CD4-positive, alpha-beta T cell treated with Interleukin-4 for 4 hours (primary cell): ENCODE data around the gene ARHGAP30.
A peak's percentile ranks its signal among the peaks of the same experiment; 100 is the strongest.
"Not testable (repeated sequence)": the region's sequence is repeated elsewhere in the genome, so short reads cannot be mapped to it uniquely, and the experiment has no call there.

ENCODE experiments used
- DNase-seq: peaks from one replicate; pipeline ENCODE4 v3.0.0-alpha.2; 2020

ARHGAP30 gene

DNA sequence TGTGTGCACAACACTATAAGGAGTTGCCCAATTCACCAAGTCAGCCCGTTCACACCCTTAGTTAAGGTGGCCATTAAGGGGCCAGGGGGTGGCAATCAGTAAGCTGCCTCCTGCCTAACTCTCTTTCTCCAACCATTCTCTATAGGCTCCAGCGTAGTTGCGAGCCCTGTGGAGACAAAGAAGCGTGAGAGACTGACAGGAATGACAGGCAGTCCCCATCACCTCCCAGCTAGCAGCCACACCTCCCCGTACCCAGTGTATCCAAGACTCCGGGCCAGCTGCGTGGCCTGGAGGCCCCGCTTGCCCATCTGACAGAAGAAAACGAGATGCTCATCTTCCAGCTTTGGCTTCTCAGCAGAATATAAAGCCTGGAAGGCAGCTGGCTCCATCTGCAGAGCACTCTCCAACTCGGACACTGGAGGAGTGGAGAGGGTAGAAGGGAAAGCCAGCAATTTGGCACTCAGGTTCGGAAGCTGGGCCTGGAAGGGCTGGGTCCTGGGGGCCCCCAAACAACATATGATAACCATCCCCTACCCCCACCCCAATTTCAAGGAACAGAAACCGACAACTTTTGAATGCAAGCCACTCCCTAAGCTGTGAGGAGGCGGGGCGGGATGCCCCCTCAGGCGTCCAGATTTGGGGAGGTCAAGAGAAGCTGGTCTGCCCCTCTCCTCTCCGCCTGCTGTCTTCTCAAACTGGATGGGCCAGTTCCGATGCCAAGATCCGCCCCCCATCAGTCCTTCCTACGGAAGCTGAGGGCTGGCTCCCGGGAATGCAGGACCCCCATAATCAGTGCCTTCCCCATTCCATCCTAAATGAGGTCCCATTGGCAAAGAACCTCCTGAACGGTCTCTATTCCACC is 31.8 kb downstream of the ARHGAP30 start:
- DNase-seq = no peak

DNA sequence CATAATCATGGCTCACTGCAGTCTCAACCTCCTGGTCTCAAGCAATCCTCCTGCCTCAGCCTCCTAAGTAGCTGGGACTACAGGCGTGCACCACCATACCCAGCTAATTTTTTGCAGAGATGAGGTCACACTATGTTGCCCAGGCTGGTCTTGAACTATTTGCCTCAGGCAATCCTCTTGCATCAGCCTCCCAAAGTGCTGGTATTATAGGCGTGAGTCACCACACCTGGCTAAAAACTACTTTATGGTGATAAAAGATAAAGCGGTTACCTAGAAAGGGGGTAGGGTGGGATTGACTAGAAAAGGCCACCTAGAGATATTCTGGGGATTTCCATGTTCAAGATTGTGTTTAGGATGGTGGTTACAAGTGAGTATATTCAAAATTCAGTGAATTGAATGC is 35.9 kb downstream of the ARHGAP30 start:
- peak; percentile 28 for DNase-seq

DNA sequence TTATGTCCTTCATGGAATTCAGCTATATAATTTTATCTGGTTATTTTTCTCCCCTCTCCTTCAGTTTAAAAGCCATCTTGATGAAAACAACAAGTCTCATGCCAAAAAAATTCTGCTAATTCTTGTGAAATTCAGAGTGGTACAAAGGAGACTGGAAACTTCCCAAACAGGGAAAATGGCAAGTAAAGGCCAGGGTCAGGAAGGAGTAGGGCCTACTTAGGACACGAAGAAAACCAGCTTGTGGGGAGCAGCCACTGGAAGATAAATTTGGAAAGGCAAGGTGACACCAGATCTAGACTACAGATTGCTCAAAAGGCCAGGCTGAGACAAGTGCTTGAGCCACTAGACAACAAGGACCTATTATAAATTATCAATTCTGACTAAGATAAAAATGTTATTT is 37.3 kb downstream of the ARHGAP30 start:
- DNase-seq = no peak

DNA sequence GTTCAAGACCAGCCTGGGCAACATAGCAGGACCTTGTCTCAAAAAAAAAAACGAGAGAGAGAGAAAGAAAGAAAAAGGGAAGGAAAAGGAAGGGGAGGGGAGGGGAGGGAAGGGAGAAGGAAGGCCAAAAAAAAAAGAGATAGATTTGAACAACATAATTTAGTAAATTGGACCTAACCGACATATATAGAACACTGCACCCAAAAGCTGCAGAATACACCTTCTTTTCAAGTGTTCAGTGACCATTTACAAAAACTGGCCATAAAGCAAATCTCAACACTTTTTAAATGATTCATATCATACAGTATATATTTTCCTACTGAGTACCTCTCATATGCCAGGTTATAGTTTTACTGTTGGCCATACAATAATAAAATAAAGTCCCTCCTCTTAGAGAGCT is 37.8 kb downstream of the ARHGAP30 start:
- DNase-seq = no peak

DNA sequence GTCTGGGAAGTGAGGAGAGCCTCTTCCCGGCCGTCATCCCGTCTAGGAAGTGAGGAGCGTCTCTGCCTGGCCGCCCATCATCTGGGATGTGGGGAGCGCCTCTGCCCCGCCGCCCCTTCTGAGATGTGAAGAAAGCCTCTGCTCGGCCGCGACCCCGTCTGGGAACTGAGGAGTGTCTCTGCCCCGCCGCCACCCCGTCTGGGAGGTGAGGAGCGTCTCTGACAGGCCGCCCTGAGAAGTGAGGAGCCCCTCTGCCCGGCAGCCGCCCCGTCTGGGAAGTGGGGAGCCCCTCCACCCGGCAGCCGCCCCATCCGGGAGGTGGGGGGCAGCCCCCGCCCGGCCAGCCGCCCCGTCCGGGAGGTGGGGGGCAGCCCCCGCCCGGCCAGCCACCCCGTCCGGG is 40.2 kb downstream of the ARHGAP30 start:
- not testable (repeated sequence) for DNase-seq

DNA sequence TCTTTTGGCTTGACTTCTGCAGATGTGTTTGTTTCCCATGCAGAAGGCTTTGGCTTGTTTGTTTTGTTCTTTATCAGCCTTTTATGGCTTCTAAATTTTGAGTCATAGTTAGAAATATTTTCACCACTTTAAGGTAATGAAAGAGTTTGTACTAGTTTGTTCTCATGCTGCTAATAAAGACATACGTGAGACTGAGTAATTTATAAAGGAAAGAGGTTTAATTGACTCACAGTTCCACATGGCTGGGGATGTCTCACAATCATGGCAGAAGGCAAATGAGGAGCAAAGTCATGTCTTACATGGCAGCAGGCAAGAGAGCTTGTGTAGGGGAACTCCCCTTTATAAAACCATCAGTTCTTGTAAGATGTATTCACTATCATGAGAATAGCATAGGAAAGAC is 42.7 kb downstream of the ARHGAP30 start:
- not testable (repeated sequence) for DNase-seq

DNA sequence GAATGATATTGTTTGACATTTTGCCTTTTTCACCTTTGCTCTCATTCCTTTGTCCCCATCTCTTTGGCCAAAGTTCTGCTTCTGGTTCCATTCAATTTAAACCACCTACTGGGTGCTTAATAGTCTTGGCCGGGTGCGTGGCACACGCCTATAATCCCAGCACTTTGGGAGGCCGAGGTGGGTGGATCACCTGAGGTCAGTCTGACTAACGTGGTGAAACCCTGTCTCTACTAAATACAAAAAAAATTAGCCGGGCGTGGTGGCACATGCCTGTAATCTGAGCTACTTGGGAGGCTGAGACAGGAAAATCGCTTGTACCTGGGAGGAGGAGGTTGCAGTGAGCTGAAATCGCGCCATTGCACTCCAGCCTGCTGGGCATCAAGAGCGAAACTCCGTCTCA is 47.3 kb downstream of the ARHGAP30 start:
- DNase-seq = not testable (repeated sequence)

DNA sequence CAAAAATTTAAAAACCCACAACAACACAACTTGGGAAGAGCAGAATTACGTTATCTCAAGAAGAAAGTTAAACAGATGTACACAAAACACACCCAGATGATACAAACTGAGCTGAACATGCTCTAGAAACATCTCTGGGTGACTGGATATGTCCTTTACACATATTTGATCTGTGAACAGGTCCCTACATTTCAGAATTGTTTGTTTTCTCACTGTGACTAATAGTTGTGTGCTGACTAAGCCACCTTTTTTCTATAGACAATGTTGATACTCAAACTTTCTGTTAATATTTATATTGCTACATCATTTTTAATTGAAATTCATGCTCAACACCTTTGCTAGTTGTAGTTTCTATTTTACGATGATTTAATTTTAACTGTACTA is 47.7 kb downstream of the ARHGAP30 start:
- peak; percentile 22 for DNase-seq

DNA sequence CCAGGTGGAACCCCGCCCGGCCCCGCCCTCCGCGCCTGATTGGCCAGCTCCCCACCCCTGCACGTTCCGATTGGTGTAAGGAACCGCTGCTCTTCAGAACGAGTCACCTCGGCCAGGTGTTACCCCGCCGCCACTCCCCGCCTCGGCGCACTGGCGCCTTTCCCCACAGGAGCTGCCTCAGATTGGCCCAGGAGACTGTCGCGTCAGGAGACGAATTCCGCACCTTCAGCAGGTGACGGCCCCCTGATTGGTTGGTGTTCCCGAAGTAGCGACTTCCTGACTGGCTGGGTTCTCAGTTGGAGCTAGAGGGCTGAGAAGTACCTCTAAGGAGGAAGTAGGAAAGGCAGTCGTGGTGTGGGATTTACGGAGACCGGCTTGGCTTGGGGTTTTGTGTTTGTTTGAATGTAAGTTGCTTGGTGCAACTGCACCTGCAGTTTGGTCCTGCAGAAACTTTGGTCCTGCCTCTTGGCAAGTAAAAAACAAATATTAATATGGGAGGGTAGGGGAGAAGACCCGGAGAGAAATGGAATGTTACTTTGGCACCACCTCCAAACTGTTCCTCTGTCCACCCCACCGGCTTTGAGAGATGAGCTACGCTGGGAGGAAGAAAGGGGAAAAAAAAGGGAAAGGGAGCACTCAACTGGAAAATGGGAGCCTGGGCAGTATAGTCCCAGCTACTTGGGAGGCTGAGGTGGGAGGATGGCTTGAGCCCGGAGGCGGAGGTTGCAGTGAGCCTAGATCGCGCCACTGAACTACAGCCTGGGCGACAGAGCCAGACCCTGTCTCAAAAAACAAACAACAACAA is 48.3 kb downstream of the ARHGAP30 start:
- DNase-seq = peak; percentile 95

DNA sequence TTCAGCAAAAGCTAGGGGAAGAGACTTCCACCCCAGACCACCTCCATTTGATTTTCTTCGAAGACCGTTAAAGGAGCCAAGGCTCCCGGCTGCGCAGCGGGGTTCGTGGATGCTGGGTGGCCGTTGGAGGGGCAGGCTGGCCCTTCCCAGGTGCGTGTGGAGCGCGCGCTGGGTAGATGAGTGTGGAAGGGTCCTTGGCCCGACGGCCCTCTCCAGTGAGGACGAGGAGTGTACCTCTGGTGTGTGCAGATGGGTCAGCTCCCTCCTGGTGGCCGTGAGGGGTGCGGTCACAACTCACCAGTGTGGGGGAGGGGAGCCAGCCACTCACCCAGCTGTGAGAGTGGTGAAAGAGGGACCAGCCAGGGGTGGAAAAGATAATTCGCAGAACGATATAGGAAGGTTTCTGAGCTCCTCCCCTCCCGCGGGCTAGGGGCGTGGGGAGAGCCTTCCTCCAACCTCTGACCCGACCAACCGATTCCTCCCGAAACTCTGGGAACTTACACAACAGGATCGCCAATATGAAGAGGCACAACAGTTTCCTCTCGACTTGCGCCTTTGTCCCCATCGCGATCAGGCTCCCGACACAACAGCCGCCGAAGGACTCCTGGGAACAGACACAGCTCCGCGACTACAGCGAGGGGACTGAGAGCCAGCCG is 49.1 kb downstream of the ARHGAP30 start, which contains the start of gene F11R:
TSS of gene F11R (minus strand) at position 644 of the 656 bp plus-strand sequence. CDS start at position 565, 79 bp downstream.
- DNase-seq = no peak

DNA sequence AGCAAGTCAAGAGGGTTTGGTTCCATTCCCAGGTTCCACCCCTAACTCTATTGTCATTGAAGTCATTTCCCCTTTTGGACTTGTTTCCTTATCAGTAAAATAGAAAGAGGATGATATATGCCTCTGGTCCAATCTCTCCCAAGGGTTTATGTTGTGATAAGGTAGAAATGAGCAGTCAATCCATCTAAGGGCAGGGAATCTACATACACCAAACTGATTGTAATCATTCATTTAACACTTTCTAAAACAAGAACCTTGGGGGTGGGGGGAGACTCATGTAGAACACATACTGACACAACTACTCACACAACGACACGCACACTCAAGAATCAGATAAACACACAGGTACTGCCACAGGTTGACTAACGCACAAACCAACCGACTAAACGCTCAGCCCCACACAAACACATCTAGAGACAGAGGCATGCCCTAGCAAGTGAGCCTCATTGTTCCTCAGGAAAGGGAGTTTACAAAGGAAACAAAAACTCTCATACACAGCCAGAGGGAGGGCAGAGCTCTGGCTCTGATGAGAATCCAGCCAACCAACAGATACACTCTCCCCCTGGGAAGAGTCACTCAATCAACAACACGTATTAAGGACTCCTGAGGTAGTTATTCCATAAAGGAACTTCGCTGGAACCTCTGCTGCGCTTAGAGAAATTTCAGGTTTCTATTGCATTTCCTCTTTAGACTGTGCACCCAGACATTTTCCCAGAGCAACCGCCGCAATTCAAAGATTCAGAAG is 49.8 kb downstream of the ARHGAP30 start:
- DNase-seq = no peak

DNA sequence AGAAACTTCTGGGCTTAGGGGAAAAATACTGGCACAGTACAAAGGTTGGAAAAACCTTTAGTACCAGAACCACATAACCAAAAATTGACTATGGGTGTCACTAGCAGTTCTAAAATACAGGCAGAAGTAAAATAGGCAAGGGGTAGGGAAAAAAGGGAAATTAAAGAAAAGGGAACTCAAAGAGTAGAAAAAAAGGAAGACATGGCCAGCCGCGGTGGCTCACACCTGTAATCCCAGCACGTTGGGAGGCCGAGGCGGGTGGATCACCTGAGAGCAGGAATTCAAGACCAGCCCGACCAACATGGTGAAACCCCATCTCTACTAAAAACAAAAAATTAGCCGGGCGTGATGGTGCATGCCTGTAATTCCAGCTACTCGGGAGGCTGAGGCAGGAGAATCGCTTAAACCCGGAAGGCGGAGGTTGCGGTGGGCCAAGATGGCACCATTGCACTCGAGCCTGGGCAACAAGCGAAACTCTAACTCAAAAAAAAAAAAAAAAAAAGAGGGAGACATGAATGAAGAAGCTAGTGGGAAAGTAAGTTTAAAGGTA is 50.5 kb downstream of the ARHGAP30 start:
- not testable (repeated sequence) for DNase-seq

DNA sequence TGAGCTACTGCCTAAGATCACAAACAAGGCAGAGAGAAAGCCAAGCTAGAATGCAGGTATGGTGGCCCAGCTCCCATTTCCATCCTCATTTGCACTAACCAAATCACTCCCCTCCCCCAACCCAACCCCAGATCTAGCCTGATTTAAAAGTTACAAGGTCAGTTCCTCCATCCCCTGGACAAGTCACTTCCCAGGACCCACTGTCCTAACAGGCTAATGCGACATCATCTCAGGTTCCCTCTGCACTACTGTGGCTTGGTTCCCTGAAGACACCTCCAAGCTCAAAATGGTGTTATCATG is 51.1 kb downstream of the ARHGAP30 start:
- DNase-seq = no peak

DNA sequence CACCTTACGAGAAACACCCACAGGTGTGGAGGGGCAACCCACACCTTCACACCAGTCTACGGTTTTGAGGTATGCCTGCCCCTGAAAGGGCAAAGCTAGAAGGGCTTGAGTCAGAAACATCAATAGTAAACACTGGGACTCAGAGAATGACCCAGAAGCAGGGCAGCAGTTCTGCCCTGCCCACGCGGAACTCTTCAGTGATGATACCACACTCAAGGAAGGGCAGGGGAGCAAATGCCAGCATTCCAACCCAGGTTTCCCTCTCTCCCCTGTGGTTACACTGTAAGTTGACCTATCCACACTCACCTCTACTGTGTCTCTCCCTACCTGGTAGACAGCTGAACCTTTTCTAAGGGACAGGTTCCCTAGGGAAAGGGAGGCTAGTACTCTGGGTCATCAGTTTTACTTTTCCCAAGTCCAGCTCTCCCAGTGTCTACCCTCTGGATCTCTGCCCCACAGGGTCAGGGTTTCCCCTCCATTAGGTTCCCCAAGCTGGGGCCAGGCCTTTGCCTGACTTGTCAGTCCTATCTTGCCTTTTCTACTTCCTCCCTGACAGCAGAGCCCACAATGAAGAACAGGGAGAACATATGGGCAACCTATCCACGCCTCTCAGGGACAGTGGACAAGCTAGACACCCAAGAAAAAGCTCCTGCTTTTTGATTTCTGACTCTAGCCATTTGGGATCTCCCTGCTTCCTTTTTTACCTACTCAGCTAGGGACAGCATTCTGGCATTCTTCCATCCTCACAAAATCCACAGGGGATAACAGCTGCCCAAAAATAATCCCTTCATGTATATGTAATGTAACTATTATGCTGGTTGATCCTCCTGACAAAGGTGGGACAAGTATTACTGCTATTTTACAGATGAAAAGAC is 51.7 kb downstream of the ARHGAP30 start:
- no peak for DNase-seq

DNA sequence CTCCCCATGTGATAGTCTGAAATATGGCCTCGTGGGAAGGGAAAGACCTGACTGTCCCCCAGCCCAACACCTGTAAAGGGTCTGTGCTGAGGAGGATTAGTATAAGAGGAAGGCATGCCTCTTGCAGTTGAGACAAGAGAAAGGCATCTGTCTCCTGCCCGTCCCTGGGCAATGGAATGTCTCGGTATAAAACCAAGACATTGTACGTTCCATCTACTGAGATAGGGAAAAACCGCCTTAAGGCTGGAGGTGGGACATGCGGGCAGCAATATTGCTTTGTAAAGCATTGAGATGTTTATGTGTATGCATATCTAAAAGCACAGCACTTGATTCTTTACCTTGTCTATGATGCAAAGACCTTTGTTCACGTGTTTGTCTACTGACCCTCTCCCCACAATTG is 52.5 kb downstream of the ARHGAP30 start:
- DNase-seq = not testable (repeated sequence)

DNA sequence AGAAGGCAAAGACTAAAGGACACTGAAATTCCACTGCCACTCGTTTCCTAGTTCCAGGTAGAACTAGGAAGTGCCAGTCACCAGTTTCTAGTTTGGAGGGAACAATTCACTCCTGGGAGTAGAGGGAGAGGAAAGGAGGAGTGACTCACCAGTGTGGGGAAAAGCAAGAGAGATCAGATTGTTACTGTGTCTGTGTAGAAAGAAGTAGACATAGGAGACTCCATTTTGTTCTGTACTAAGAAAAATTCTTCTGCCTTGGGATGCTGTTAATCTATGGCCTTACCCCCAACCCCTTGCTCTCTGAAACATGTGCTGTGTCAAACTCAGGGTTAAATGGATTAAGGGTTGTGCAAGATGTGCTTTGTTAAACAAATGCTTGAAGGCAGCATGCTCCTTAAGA is 53.0 kb downstream of the ARHGAP30 start:
- not testable (repeated sequence) for DNase-seq

DNA sequence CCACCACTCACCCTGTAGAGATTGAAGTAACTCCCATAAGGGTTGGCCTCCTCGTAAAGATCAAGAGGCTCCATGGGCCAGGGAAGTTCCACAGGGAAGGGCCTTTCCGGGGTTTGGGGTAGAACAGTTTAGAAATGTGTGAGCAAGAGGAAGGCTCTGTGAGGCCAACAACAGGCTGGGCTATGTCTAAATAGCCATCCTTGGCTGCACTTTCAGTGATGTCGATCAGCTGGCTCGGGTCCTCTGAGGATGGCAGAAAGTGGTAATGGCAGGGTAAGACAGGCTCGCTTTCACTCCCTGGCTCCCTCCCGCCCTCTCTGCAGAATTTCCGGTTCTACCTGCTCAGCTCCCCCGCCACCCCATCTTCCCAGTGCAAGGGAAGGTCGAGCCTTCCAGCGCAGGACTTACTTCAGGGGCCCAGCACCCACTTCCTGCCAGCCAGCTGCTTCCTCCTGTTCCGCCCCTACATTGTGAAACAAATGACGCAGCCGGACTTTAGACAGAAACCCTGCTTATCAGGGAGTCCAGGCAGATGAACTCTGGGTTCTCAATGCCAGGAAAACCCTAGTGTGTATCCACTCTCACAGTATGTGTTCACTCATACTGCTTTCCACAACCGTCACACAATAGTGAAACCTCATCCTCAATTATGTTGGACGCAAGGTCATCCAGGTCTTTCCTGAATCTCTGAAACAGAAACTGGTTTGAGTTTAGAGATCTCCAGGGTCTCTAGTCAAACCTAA is 56.0 kb downstream of the ARHGAP30 start:
- DNase-seq = peak; percentile 75

DNA sequence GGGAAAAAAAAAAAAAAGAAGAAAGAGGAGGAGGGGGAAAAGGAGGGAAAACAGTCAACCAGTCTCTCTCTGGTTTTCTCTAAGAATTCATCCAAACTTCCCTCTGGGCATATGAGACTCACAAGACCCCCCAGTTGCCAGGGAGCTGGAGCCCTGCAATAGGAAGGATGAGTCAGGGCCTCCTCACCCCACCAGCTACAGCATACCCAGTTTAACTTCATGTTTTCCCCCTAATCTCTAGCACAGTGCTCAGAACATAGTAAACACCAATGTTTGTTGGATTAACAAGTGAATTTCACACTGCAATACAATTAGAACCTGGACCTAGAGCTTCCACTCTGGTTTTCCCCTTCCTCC is 56.6 kb downstream of the ARHGAP30 start:
- peak; percentile 11 for DNase-seq

DNA sequence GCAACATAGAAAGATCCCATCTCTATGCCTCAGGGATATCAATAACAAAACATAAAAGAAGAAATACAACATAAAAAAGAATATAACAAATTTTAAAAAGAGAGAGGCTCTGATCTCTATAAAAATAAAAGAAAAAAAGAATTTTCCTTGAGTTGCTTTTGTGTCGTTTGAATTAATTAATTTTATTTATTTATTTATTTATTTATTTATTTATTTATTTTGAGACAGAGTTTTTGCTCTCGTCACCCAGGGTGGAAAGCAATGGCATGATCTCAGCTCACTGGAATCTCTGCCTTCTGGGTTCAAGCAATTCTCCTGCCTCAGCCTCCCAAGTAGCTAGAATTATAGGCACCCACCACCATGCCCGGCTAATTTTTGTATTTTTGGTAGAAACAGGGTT is 57.3 kb downstream of the ARHGAP30 start:
- no peak for DNase-seq

DNA sequence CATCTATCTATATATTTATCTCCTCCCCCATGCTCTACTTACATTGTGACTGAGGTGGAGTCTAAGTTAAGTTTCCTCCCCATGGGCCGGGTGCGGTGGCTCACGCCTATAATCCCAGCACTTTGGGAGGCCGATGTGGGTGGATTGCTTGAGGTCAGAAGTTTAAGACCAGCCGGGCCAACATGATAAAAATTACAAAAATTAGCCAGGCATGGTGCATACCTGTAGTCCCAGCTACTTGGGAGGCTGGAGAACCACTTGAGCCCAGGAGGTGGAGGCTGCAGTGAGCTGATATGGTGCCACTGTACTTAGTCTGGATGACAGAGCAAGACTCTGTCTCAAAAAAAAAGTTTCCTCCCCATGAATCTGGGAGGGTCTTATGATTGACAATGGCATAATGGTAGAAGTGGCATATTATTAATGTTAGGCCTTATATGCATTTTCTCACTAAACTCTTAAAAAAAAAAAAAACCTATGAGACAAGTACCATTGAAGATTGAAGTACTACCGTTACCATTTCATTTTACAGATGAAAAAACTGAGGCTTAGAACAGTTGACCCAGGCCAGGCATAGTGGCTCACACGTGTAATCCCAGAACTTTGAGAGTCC is 60.0 kb downstream of the ARHGAP30 start:
- DNase-seq = no peak
